Activated CD4-positive, alpha-beta memory T cell treated with anti-CD3 and anti-CD28 coated beads, Interleukin-2, amount 10 ng/mL, durations not matched to agents 7 days and 5 days (primary cell): ENCODE data around the gene RNF13. TPM values are rescaled to one million over a fixed set of nuclear protein-coding genes. Genes with fewer than 3 reads are reported as not detected.
"Not testable (repeated sequence)": the region's sequence is repeated elsewhere in the genome, so short reads cannot be mapped to it uniquely, and the experiment has no call there.

ENCODE experiments used
- CTCF ChIA-PET: fragments of 350-600 bp; sonication (Branson Sonifier 250); formaldehyde crosslinking; loops from one replicate; lab custom pipeline; 2021; ENCODE audit warnings: antibody characterized with exemption, inconsistent platforms; lab: Charles Lee
- POLR2A ChIA-PET: fragments of 350-600 bp; sonication (Branson Sonifier 250); formaldehyde crosslinking; loops from one replicate; lab custom pipeline; 2021; ENCODE audit warnings: antibody characterized with exemption; lab: Charles Lee
- DNase-seq: peaks from one replicate; pipeline ENCODE4 v3.0.0-alpha.2; 2020
- H3K27ac Mint-ChIP-seq: one replicate; pipeline ENCODE4 v1.8.0; 2021; ENCODE audit warnings: mild to moderate bottlenecking, mixed read lengths
- H3K27me3 Mint-ChIP-seq: one replicate; pipeline ENCODE4 v1.8.0; 2021; ENCODE audit warnings: mixed read lengths
- H3K36me3 Mint-ChIP-seq: one replicate; pipeline ENCODE4 v1.8.0; 2021; ENCODE audit warnings: low read depth, mixed read lengths
- H3K4me1 Mint-ChIP-seq: one replicate; pipeline ENCODE4 v1.8.0; 2021; ENCODE audit warnings: mixed read lengths
- H3K4me3 Mint-ChIP-seq: one replicate; pipeline ENCODE4 v1.8.0; 2021; ENCODE audit warnings: mild to moderate bottlenecking, mixed read lengths
- H3K9me3 Mint-ChIP-seq: one replicate; pipeline ENCODE4 v1.8.0; 2021; ENCODE audit warnings: mixed read lengths
- total RNA-seq, 2 experiments: library from RNA; stranded (reverse); gene quantifications; one replicate each; pipeline ENCODE4 v1.2.3, GENCODE V29; 2021

Gene RNF13
- total RNA-seq, 2 experiments from 2014 or later, result 37.2 to 42.4 TPM

GRCh38 chr3:149850787-149851584, 38.0 kb downstream of the RNF13 start:
- H3K4me1 Mint-ChIP-seq, result no peaks in the 10 kb centered on the region
- H3K9me3 Mint-ChIP-seq, result no peaks in the 10 kb centered on the region
- CTCF ChIA-PET, result no interaction called here
- POLR2A ChIA-PET, result no interaction called here
- H3K36me3 Mint-ChIP-seq, result peaks cover 67% of the 10 kb centered on the region
- no peak overlapping the region for H3K4me3 Mint-ChIP-seq
- H3K27ac Mint-ChIP-seq, result no peak overlapping the region
- no peaks in the 10 kb centered on the region for H3K27me3 Mint-ChIP-seq
- no peak for DNase-seq

- no peak overlapping the region for H3K27ac Mint-ChIP-seq
- H3K4me3 Mint-ChIP-seq, result no peak overlapping the region
- H3K4me1 Mint-ChIP-seq, result no peaks in the 10 kb centered on the region
- no peaks in the 10 kb centered on the region for H3K27me3 Mint-ChIP-seq
- peaks cover 39% of the 10 kb centered on the region for H3K36me3 Mint-ChIP-seq
- ChIA-PET POLR2A (no interaction called here), CTCF (no interaction called here)
- H3K9me3 Mint-ChIP-seq, result no peaks in the 10 kb centered on the region
- no peak for DNase-seq
Measured at GRCh38 chr3:149858911-149859310, 45.9 kb downstream of the RNF13 start.

GRCh38 chr3:149860881-149861280, 47.9 kb downstream of the RNF13 start:
- Mint-ChIP-seq H3K9me3 (peaks cover 4% of the 10 kb centered on the region), H3K4me3 (no peak overlapping the region), H3K27ac (no peak overlapping the region), H3K4me1 (no peaks in the 10 kb centered on the region), H3K36me3 (peaks cover 37% of the 10 kb centered on the region), H3K27me3 (no peaks in the 10 kb centered on the region)
- ChIA-PET POLR2A (no interaction called here), CTCF (no interaction called here)
- DNase-seq, result no peak

DNA sequence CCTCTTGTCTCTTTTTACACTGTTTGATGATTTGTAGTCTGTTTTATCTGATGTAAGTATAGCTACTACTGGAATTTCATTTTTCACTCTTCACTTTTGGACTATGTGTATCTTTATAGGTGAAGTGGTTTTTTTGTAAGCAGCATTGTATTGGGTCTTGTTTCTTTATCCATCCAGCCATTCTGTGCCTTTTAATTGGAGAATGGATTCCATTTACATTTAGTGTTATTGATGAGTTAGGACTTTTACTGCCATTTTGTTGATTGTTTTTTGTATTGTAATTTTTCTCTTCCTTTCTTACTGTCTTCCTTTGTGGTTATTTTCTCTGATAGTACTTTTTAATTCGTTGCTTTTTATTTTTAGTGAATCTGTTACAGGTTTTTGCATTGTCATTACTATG, 54.5 kb downstream of the RNF13 start:
- CTCF ChIA-PET, result no interaction called here
- peaks cover 51% of the 10 kb centered on the region for H3K36me3 Mint-ChIP-seq

DNA sequence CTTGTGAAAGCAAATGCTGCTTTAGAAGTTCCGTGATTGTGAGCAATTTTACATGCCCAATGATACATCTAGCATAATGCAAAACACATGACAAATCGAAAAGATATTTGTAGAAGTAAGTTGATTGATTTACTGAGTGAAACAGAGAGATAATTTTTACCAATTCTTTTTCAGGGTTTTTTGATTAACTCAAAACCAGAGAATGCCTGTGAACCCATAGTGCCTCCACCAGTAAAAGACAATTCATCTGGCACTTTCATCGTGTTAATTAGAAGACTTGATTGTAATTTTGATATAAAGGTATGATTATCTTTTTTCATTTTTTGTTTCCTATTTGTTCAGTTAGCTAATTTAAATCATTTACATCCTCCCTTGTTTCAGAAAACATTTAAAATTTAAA, 58.8 kb downstream of the RNF13 start:
- Mint-ChIP-seq H3K36me3 (peaks cover 42% of the 10 kb centered on the region), H3K27me3 (no peaks in the 10 kb centered on the region), H3K27ac (no peak overlapping the region), H3K4me3 (no peak overlapping the region), H3K4me1 (no peaks in the 10 kb centered on the region), H3K9me3 (peaks cover 16% of the 10 kb centered on the region)
- DNase-seq, result no peak
- ChIA-PET CTCF (no interaction called here), POLR2A (no interaction called here)

More for the DNA sequence above, 54.5 kb downstream of the RNF13 start:
- POLR2A ChIA-PET, result no interaction called here
- DNase-seq, result no peak
- no peak overlapping the region for H3K27ac Mint-ChIP-seq
- peaks cover 22% of the 10 kb centered on the region for H3K9me3 Mint-ChIP-seq
- H3K27me3 Mint-ChIP-seq, result no peaks in the 10 kb centered on the region
- H3K4me3 Mint-ChIP-seq, result no peak overlapping the region
- no peaks in the 10 kb centered on the region for H3K4me1 Mint-ChIP-seq

- ChIA-PET CTCF (interaction anchor here (1.3 kb wide), 1 partner anchor 64 kb away, joined by 3 read pairs; no protein-coding TSS in a partner anchor), POLR2A (no interaction called here)
- no peak overlapping the region for H3K27ac Mint-ChIP-seq
- H3K4me3 Mint-ChIP-seq, result no peak overlapping the region
- peaks cover 16% of the 10 kb centered on the region for H3K9me3 Mint-ChIP-seq
- no peaks in the 10 kb centered on the region for H3K4me1 Mint-ChIP-seq
- H3K36me3 Mint-ChIP-seq, result peaks cover 40% of the 10 kb centered on the region
- no peak for DNase-seq
- H3K27me3 Mint-ChIP-seq, result no peaks in the 10 kb centered on the region
Measured at GRCh38 chr3:149872589-149872988, 59.6 kb downstream of the RNF13 start.

- H3K36me3 Mint-ChIP-seq, result peaks cover 17% of the 10 kb centered on the region
- H3K4me1 Mint-ChIP-seq, result no peaks in the 10 kb centered on the region
- CTCF ChIA-PET, result no interaction called here
- no peak for DNase-seq
- no peak overlapping the region for H3K4me3 Mint-ChIP-seq
- POLR2A ChIA-PET, result no interaction called here
- no peaks in the 10 kb centered on the region for H3K9me3 Mint-ChIP-seq
- no peaks in the 10 kb centered on the region for H3K27me3 Mint-ChIP-seq
- no peak overlapping the region for H3K27ac Mint-ChIP-seq
Measured at GRCh38 chr3:149877668-149878067, 64.7 kb downstream of the RNF13 start.

DNA sequence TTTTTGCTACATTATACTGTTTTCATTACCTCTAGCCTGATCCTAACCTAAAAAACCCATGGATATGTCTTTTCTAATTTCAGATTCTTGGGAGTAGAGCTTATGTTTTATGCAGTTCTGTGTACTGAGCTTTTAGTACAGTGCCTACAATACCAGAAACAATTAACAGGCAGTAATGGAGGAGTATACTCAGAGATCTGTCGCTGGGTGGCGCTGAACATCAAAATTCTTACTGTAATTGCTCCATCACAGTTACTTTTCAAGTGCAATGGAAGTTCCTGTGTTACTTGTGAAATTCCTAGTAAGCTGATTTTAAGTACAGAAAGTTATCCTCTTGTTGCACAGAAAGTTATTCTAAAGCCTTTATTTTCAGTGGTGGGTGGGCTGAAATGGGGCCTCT, 66.9 kb downstream of the RNF13 start:
- H3K4me1 Mint-ChIP-seq, result peaks cover 4% of the 10 kb centered on the region
- DNase-seq, result peak; percentile 23
- H3K27ac Mint-ChIP-seq, result no peak overlapping the region
- CTCF ChIA-PET, result interaction anchor here (0.8 to 1.6 kb wide), 12 partner anchors 9 to 304 kb away, joined by 3 to 8 read pairs (median 4); no protein-coding TSS in a partner anchor
- H3K9me3 Mint-ChIP-seq, result peaks cover 3% of the 10 kb centered on the region
- H3K4me3 Mint-ChIP-seq, result no peak overlapping the region
- peaks cover 14% of the 10 kb centered on the region for H3K36me3 Mint-ChIP-seq
- H3K27me3 Mint-ChIP-seq, result no peaks in the 10 kb centered on the region
- POLR2A ChIA-PET, result no interaction called here

DNA sequence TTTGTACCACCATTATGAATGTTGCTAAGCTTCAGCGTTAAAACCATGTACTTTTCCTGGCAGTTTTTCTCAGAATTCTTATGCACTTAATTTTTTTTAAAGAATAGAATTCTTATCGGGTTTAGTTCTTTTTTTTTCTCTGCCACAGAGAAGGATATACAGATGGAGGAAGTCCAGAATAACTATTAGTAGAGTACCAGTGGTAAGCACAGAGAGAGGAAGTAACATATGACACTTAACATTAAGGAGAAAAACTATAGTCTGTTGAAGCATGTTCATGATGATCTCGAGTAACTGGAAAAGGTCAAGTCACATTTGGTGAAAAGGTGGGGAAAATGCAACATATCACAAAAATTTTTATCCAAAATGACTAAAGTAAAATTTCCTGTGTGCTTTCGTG, 68.9 kb downstream of the RNF13 start:
- Mint-ChIP-seq H3K9me3 (peaks cover 3% of the 10 kb centered on the region), H3K4me1 (peaks cover 11% of the 10 kb centered on the region), H3K27me3 (no peaks in the 10 kb centered on the region), H3K27ac (no peak overlapping the region), H3K36me3 (peaks cover 25% of the 10 kb centered on the region), H3K4me3 (no peak overlapping the region)
- no peak for DNase-seq
- CTCF ChIA-PET, result no interaction called here
- POLR2A ChIA-PET, result no interaction called here

DNA sequence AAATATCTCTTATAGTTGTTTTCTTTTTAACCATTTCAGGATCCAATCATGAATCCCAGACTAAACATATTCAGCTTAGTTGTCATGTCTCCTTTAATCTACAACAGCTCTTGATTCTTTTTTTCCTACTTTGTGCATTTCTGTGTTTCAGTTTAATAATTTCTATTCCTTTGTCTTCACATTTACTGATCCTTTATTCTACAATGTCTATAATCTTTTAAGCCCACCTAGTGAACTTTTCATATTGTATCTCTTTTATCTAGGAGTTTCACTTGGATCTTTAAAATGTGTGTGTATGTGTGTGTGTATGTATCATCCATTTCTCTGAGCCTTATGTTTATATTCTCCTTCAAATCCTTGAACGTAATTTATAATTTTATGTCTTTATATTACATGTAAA, 70.1 kb downstream of the RNF13 start:
- peaks cover 11% of the 10 kb centered on the region for H3K4me1 Mint-ChIP-seq
- peaks cover 3% of the 10 kb centered on the region for H3K9me3 Mint-ChIP-seq
- DNase-seq, result no peak
- ChIA-PET POLR2A (no interaction called here), CTCF (interaction anchor here (1.0 to 1.1 kb wide), 2 partner anchors 75 to 301 kb away, joined by 3 to 4 read pairs; no protein-coding TSS in a partner anchor)
- H3K27me3 Mint-ChIP-seq, result no peaks in the 10 kb centered on the region
- peaks cover 30% of the 10 kb centered on the region for H3K36me3 Mint-ChIP-seq
- H3K27ac Mint-ChIP-seq, result no peak overlapping the region
- no peak overlapping the region for H3K4me3 Mint-ChIP-seq

GRCh38 chr3:149883860-149884259, 70.8 kb downstream of the RNF13 start:
- H3K4me3 Mint-ChIP-seq, H3K27ac Mint-ChIP-seq, POLR2A ChIA-PET, H3K9me3 Mint-ChIP-seq, CTCF ChIA-PET, H3K27me3 Mint-ChIP-seq, DNase-seq: not testable (repeated sequence)
- Mint-ChIP-seq H3K36me3 (peaks cover 30% of the 10 kb centered on the region), H3K4me1 (peaks cover 11% of the 10 kb centered on the region)

GRCh38 chr3:149884848-149885247, 71.8 kb downstream of the RNF13 start:
- DNase-seq, H3K9me3 Mint-ChIP-seq, H3K27ac Mint-ChIP-seq, H3K4me3 Mint-ChIP-seq, H3K27me3 Mint-ChIP-seq, CTCF ChIA-PET, POLR2A ChIA-PET: not testable (repeated sequence)
- peaks cover 11% of the 10 kb centered on the region for H3K4me1 Mint-ChIP-seq
- H3K36me3 Mint-ChIP-seq, result peaks cover 31% of the 10 kb centered on the region

DNA sequence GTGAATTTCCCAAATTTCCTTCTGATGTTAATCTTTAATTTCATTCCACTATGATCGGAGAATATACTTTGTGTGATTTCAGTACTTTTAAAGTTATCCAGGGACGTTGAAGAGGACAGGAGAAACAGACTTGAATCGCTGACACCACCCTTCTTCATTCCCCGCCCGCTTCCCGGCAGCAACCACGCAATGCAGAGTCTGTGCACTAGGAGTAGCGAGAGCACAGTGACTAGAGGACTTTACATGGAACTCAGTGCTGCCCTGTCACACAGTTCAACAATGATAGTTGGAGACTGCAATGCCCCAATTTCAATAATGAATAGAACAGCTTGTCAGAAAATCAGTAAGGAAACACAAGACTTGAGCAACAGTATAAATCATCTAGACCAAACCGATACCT, 73.9 kb downstream of the RNF13 start:
- Mint-ChIP-seq H3K27me3 (no peaks in the 10 kb centered on the region), H3K9me3 (peaks cover 3% of the 10 kb centered on the region), H3K27ac (no peak overlapping the region), H3K4me1 (peaks cover 11% of the 10 kb centered on the region), H3K36me3 (peaks cover 37% of the 10 kb centered on the region), H3K4me3 (no peak overlapping the region)
- POLR2A ChIA-PET, result no interaction called here
- DNase-seq, result no peak
- CTCF ChIA-PET, result no interaction called here

DNA sequence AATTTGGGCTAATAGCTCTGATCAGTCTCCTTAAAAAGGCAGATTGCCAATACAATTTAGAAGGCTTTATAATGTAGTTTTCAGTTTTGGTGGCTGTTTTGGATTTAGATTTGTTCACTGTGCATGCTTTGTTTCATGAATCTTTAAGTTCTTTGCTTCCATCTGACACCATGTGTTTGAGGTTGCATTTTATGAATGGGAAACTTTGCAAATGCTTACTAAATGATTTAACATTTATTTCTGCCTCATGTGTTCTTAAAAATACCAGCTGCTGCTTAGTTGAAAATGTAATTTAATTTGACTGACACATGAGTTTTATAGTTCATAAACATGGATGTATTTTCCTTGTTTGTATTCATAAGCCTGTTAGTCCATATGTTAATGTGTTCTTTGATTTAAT, 78.6 kb downstream of the RNF13 start:
- peaks cover 20% of the 10 kb centered on the region for H3K36me3 Mint-ChIP-seq
- H3K9me3 Mint-ChIP-seq, result no peaks in the 10 kb centered on the region
- DNase-seq, result no peak
- POLR2A ChIA-PET, result no interaction called here
- H3K4me1 Mint-ChIP-seq, result no peaks in the 10 kb centered on the region
- no peak overlapping the region for H3K27ac Mint-ChIP-seq
- H3K4me3 Mint-ChIP-seq, result no peak overlapping the region
- CTCF ChIA-PET, result no interaction called here
- no peaks in the 10 kb centered on the region for H3K27me3 Mint-ChIP-seq
